HPDE6-E6E7 (cell line): ENCODE data around the gene PROC.

Source experiments
- DNase-seq: peaks from one replicate; pipeline ENCODE4 v3.0.0; 2011; ENCODE audit warnings: missing footprints; ENCODE audit errors: extremely low spot score

Gene PROC

DNA sequence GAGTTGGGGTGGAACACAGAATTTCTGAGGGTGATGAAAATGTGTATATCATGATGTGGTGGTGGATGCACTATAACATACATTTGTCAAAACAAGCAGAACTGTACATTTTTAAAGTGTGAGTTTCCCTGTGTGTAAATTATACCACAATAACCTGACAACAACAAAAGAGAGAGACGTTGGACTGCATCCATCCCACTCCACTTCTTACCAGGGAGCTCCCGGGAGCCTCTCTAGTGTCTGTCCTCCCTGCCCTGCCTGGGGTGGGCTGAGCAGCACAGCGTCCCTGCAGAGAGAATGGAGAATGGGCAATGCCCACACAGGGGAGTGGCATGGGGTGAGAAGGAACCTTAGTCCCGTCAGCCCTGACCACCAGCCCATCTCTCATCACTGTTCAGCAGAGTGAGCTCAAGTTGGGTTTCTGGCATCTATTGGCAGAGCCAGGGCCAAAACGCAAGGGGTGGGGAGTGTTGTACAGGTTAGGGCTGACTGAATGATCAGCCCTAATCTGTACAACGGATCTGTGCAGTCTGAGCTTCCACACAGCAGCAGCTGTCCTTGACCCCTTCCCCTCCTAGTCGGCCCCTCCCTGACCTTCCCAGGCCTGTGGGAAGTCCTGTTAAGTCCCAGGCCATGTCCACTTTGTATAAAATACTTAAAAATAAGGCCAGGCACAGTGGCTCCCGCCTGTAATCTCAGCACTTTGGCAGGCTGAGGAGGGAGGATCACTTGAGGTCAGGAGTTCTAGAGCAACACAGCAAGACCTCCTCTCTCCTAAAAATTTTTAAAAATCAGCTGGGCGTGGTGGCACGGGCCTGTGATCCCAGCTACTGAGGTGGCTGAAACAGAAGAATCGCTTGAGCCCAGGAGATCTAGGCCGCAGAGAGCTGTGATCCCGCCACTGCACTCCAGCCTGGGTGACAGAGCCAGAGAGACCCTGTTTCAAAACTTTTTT, 3.3 kb upstream of the PROC start:
- no peak for DNase-seq

- peak; percentile 62 for DNase-seq
These were observed 2.4 kb upstream of the PROC start for GRCh38 chr2:127415593-127416505.

DNA sequence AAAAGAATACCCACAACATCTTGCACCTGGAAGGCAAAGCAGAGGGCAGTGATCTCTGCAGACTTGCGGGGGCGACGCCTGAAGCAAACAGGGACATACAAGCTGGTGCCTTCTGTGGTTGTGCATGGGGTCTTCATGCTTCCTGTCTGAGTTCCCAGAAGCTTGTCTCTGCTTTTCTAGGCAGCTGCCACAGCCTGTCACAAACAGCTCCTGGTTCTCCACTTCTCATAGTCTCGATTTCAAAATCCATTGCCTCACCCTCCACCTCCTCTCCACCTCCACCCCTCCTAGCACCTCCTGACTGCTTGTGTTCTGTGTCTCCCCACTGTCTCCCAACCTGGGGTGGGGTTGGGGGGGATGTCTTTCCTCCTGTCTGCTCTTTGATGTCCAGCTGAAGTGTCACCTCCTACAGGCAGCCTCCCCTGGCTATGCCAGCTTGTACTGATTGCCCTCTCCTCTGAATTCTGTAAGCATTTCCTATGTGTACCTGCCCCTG, 1.7 kb upstream of the PROC start:
- no peak for DNase-seq

DNA sequence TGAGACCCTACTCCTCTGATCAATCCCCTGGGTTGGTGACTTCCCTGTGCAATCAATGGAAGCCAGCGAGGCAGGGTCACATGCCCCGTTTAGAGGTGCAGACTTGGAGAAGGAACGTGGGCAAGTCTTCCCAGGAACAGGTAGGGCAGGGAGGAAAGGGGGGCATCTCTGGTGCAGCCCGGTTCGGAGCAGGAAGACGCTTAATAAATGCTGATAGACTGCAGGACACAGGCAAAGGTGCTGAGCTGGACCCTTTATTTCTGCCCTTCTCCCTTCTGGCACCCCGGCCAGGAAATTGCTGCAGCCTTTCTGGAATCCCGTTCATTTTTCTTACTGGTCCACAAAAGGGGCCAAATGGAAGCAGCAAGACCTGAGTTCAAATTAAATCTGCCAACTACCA, 821 bp upstream of the PROC start:
- no peak for DNase-seq

DNA sequence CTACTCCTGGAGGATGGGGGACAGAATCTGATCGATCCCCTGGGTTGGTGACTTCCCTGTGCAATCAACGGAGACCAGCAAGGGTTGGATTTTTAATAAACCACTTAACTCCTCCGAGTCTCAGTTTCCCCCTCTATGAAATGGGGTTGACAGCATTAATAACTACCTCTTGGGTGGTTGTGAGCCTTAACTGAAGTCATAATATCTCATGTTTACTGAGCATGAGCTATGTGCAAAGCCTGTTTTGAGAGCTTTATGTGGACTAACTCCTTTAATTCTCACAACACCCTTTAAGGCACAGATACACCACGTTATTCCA, 844 bp downstream of the PROC start:
- DNase-seq, result no peak

- DNase-seq, result no peak
These were observed 1.3 kb downstream of the PROC start for GRCh38 chr2:127419448-127420038.

DNA sequence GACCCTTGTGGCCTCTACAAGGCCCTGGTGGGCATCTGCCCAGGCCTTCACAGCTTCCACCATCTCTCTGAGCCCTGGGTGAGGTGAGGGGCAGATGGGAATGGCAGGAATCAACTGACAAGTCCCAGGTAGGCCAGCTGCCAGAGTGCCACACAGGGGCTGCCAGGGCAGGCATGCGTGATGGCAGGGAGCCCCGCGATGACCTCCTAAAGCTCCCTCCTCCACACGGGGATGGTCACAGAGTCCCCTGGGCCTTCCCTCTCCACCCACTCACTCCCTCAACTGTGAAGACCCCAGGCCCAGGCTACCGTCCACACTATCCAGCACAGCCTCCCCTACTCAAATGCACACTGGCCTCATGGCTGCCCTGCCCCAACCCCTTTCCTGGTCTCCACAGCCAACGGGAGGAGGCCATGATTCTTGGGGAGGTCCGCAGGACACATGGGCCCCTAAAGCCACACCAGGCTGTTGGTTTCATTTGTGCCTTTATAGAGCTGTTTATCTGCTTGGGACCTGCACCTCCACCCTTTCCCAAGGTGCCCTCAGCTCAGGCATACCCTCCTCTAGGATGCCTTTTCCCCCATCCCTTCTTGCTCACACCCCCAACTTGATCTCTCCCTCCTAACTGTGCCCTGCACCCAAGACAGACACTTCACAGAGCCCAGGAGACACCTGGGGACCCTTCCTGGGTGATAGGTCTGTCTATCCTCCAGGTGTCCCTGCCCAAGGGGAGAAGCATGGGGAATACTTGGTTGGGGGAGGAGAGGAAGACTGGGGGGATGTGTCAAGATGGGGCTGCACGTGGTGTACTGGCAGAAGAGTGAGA, 2.0 kb downstream of the PROC start:
- no peak for DNase-seq

DNA sequence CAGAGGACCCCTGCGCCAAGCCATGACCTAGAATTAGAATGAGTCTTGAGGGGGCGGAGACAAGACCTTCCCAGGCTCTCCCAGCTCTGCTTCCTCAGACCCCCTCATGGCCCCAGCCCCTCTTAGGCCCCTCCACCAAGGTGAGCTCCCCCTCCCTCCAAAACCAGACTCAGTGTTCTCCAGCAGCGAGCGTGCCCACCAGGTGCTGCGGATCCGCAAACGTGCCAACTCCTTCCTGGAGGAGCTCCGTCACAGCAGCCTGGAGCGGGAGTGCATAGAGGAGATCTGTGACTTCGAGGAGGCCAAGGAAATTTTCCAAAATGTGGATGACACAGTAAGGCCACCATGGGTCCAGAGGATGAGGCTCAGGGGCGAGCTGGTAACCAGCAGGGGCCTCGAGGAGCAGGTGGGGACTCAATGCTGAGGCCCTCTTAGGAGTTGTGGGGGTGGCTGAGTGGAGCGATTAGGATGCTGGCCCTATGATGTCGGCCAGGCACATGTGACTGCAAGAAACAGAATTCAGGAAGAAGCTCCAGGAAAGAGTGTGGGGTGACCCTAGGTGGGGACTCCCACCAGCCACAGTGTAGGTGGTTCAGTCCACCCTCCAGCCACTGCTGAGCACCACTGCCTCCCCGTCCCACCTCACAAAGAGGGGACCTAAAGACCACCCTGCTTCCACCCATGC, 3.0 kb downstream of the PROC start:
- no peak for DNase-seq

- no peak for DNase-seq
These were observed 3.8 kb downstream of the PROC start for GRCh38 chr2:127421871-127422558.

DNA sequence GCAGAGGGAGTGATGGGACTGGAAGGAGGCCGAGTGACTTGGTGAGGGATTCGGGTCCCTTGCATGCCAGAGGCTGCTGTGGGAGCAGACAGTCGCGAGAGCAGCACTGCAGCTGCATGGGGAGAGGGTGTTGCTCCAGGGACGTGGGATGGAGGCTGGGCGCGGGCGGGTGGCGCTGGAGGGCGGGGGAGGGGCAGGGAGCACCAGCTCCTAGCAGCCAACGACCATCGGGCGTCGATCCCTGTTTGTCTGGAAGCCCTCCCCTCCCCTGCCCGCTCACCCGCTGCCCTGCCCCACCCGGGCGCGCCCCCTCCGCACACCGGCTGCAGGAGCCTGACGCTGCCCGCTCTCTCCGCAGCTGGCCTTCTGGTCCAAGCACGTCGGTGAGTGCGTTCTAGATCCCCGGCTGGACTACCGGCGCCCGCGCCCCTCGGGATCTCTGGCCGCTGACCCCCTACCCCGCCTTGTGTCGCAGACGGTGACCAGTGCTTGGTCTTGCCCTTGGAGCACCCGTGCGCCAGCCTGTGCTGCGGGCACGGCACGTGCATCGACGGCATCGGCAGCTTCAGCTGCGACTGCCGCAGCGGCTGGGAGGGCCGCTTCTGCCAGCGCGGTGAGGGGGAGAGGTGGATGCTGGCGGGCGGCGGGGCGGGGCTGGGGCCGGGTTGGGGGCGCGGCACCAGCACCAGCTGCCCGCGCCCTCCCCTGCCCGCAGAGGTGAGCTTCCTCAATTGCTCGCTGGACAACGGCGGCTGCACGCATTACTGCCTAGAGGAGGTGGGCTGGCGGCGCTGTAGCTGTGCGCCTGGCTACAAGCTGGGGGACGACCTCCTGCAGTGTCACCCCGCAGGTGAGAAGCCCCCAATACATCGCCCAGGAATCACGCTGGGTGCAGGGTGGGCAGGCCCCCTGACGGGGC, 4.6 kb downstream of the PROC start:
- no peak for DNase-seq

DNA sequence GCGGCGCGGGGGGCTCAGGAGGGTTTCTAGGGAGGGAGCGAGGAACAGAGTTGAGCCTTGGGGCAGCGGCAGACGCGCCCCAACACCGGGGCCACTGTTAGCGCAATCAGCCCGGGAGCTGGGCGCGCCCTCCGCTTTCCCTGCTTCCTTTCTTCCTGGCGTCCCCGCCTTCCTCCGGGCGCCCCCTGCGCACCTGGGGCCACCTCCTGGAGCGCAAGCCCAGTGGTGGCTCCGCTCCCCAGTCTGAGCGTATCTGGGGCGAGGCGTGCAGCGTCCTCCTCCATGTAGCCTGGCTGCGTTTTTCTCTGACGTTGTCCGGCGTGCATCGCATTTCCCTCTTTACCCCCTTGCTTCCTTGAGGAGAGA, 5.2 kb downstream of the PROC start:
- no peak for DNase-seq

DNA sequence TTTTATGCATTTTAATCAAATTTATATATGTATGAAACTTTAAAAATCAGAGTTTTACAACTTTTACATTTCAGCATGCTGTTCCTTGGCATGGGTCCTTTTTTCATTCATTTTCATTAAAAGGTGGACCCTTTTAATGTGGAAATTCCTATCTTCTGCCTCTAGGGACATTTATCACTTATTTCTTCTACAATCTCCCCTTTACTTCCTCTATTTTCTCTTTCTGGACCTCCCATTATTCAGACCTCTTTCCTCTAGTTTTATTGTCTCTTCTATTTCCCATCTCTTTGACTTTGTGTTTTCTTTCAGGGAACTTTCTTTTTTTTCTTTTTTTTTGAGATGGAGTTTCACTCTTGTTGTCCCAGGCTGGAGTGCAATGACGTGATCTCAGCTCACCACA, 5.7 kb downstream of the PROC start:
- no peak for DNase-seq

DNA sequence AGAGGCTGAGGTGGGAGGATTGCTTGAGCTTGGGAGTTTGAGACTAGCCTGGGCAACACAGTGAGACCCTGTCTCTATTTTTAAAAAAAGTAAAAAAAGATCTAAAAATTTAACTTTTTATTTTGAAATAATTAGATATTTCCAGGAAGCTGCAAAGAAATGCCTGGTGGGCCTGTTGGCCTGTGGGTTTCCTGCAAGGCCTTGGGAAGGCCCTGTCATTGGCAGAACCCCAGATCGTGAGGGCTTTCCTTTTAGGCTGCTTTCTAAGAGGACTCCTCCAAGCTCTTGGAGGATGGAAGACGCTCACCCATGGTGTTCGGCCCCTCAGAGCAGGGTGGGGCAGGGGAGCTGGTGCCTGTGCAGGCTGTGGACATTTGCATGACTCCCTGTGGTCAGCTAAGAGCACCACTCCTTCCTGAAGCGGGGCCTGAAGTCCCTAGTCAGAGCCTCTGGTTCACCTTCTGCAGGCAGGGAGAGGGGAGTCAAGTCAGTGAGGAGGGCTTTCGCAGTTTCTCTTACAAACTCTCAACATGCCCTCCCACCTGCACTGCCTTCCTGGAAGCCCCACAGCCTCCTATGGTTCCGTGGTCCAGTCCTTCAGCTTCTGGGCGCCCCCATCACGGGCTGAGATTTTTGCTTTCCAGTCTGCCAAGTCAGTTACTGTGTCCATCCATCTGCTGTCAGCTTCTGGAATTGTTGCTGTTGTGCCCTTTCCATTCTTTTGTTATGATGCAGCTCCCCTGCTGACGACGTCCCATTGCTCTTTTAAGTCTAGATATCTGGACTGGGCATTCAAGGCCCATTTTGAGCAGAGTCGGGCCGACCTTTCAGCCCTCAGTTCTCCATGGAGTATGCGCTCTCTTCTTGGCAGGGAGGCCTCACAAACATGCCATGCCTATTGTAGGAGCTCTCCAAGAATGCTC, 6.6 kb downstream of the PROC start:
- no peak for DNase-seq

GRCh38 chr2:127425540-127426490, 7.6 kb downstream of the PROC start:
- DNase-seq, result no peak

- DNase-seq, result no peak
These were observed 8.5 kb downstream of the PROC start for GRCh38 chr2:127426501-127427354.
